ENCODE results near the gene MAP3K4.

DNA sequence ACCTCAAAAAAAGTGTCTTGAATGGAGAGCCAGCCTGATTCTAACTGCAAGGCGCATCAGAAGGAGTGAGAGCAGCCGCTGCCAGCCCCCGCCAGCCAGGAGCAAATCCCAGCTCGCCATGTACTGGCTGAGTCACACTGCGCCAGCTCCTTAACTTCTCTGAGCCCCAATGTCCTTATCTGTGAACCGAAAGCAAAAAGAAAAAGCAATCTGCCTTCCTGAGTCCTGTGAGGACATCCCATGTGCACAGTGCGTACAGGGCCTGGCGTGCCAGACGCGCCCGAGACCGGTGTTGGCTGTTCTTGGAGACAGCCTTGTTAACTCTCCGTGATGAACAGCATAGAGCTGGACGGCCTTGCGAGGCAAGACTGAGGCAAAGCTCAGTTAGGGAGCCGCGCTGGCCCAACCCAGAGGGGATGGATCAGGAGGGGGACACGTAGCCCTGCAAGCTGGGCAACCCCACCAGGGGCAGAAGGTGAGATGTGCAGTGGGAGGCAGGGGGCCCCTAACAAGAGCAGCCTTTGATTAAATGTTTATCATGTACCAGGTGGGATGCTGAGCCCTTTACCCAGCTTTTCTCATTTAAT lies 159.6 kb downstream of the MAP3K4 start:
- TF ChIP-seq POLR2A (IDR thresholded peaks at IDR 0.05) (no peak), EP300 (IDR thresholded peaks at IDR 0.05) (no peak), POLR2AphosphoS5 (IDR thresholded peaks at IDR 0.05) (no peak)
- TF ChIP-seq, protein P1, sequence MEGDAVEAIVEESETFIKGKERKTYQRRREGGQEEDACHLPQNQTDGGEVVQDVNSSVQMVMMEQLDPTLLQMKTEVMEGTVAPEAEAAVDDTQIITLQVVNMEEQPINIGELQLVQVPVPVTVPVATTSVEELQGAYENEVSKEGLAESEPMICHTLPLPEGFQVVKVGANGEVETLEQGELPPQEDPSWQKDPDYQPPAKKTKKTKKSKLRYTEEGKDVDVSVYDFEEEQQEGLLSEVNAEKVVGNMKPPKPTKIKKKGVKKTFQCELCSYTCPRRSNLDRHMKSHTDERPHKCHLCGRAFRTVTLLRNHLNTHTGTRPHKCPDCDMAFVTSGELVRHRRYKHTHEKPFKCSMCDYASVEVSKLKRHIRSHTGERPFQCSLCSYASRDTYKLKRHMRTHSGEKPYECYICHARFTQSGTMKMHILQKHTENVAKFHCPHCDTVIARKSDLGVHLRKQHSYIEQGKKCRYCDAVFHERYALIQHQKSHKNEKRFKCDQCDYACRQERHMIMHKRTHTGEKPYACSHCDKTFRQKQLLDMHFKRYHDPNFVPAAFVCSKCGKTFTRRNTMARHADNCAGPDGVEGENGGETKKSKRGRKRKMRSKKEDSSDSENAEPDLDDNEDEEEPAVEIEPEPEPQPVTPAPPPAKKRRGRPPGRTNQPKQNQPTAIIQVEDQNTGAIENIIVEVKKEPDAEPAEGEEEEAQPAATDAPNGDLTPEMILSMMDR (IDR thresholded peaks at IDR 0.05): no peak

Data from sigmoid colon (tissue), 4 donors.